A549 (cell line): Measurements from ENCODE around the gene MGMT. TPM values are rescaled to one million over a fixed set of nuclear protein-coding genes. Genes with fewer than 3 reads are reported as not detected.

Experiments used
- ATAC-seq, 2 experiments: fragments of 200-7000 bp in 1 of 2; fragments of >200 bp in 1 of 2; cut with Nextera tagmentation in 1 of 2; cut with Tn5 transposase in 1 of 2; 3 replicates each; pipeline versions ENCODE4 v1.8.0 to v1.9.1; 2018 to 2020; ENCODE audit warnings: mild to moderate bottlenecking in 1 of 2, moderate library complexity in 1 of 2
- CTCF ChIA-PET: fragments of 300-600 bp; sonication (Branson Sonifier 250); formaldehyde crosslinking; extraction: SDS; loops from one replicate; lab custom pipeline; 2021; ENCODE audit warnings: antibody characterized with exemption, inconsistent platforms; lab: Yijun Ruan, JAX
- POLR2A ChIA-PET: fragments of 350-600 bp; formaldehyde crosslinking; extraction: SDS; loops from one replicate; lab custom pipeline; 2021; ENCODE audit warnings: antibody characterized with exemption, inconsistent platforms; lab: Yijun Ruan, JAX
- DNase-seq, 2 experiments: peaks; one replicate each; pipeline versions ENCODE4 v3.0.0 to v3.0.0-alpha.2; 2011 to 2016; ENCODE audit warnings: low read depth in 1 of 2, low spot score in 1 of 2
- FAIRE-seq: peaks from 2 replicates; lab custom pipeline; 2011; peaks lifted over from hg19 to GRCh38; lab: Jason Lieb, UNC
- H3K27ac ChIP-seq, 2 experiments: fragments of >200 bp; sonication (Bioruptor Twin); formaldehyde crosslinking; 3 replicates each; pipeline ENCODE4 v1.5.1; 2016 to 2017
- H3K4me1 ChIP-seq: fragments of >200 bp; sonication (Bioruptor Twin); formaldehyde crosslinking; 3 replicates; pipeline ENCODE4 v1.6.1; 2016
- H3K4me2 ChIP-seq: fragments of >200 bp; sonication (Bioruptor Twin); formaldehyde crosslinking; 3 replicates; pipeline ENCODE4 v1.6.1; 2016
- H3K4me3 ChIP-seq: fragments of >200 bp; sonication (Bioruptor Twin); formaldehyde crosslinking; 3 replicates; pipeline ENCODE4 v1.5.1; 2016
- H3K9me3 ChIP-seq: fragments of >200 bp; sonication (Bioruptor Twin); formaldehyde crosslinking; 3 replicates; pipeline ENCODE4 v1.6.1; 2016
- CBX8 ChIP-seq: fragments of 200-600 bp; sonication (generic); IDR thresholded peaks from 2 replicates; pipeline ENCODE4 v1.6.1; 2016
- CHD2 ChIP-seq: fragments of 150-350 bp; IDR thresholded peaks from 2 replicates; pipeline ENCODE4 v1.6.1; 2014; ENCODE audit warnings: low read length; ENCODE audit not compliant: partially characterized antibody
- CHD4 ChIP-seq: fragments of 200-600 bp; sonication (generic); IDR thresholded peaks from 2 replicates; pipeline ENCODE4 v1.6.1; 2016; ENCODE audit warnings: antibody characterized with exemption, mild to moderate bottlenecking, borderline replicate concordance
- E2F6 ChIP-seq: IDR thresholded peaks from 2 replicates; pipeline ENCODE4 v1.6.1; 2012; ENCODE audit warnings: low read depth, borderline replicate concordance
- ESRRA ChIP-seq: fragments of 150-350 bp; IDR thresholded peaks from 2 replicates; pipeline ENCODE4 v1.6.1; 2014; ENCODE audit warnings: mild to moderate bottlenecking, low read length, borderline replicate concordance
- FOSB ChIP-seq: fragments of 250-450 bp; sonication (Bioruptor Pico); IDR thresholded peaks from 2 replicates; pipeline ENCODE4 v1.5.0; 2020; ENCODE audit warnings: mild to moderate bottlenecking, moderate library complexity
- FOXS1 ChIP-seq: fragments of 250-450 bp; sonication (Bioruptor Pico); IDR thresholded peaks from 2 replicates; pipeline ENCODE4 v1.5.0; 2020; ENCODE audit warnings: mild to moderate bottlenecking, moderate library complexity
- HDAC2 ChIP-seq: fragments of 200-600 bp; sonication (generic); IDR thresholded peaks from 2 replicates; pipeline ENCODE4 v1.6.1; 2016
- HES2 ChIP-seq: fragments of >200 bp; sonication (Bioruptor Twin); formaldehyde crosslinking; IDR thresholded peaks from 2 replicates; pipeline ENCODE4 v1.6.1; 2016
- HEYL ChIP-seq: fragments of 250-450 bp; sonication (Bioruptor Pico); IDR thresholded peaks from 2 replicates; pipeline ENCODE4 v1.8.0; 2021; ENCODE audit warnings: mild to moderate bottlenecking, moderate library complexity
- HOXB13 ChIP-seq: fragments of 250-450 bp; sonication (Bioruptor Pico); IDR thresholded peaks from 2 replicates; pipeline ENCODE4 v1.5.0; 2020; ENCODE audit warnings: low read depth, mild to moderate bottlenecking, moderate library complexity
- HOXB5 ChIP-seq: fragments of 250-450 bp; sonication (Bioruptor Pico); IDR thresholded peaks from 2 replicates; pipeline ENCODE4 v1.5.0; 2020; ENCODE audit warnings: mild to moderate bottlenecking, moderate library complexity
- JUN ChIP-seq, 2 experiments: fragments of >200 bp; sonication (Bioruptor Twin); formaldehyde crosslinking; IDR thresholded peaks; 2 replicates in 1 of 2; 3 replicates in 1 of 2; pipeline ENCODE4 v1.6.1; 2016 to 2017
- KDM1A ChIP-seq: fragments of 200-600 bp; sonication (generic); IDR thresholded peaks from 2 replicates; pipeline ENCODE4 v1.6.1; 2016; ENCODE audit warnings: low read depth, mild to moderate bottlenecking
- KDM5A ChIP-seq: fragments of 200-600 bp; sonication (generic); IDR thresholded peaks from 2 replicates; pipeline ENCODE4 v1.6.1; 2016; ENCODE audit warnings: antibody characterized with exemption, mild to moderate bottlenecking
- MAFK ChIP-seq: fragments of 450-650 bp; IDR thresholded peaks from 2 replicates; pipeline ENCODE4 v1.6.1; 2014; ENCODE audit not compliant: partially characterized antibody
- MYC ChIP-seq: IDR thresholded peaks from 2 replicates; pipeline ENCODE4 v1.6.1; 2012; ENCODE audit warnings: mild to moderate bottlenecking, inconsistent platforms, low read length, improper control_type of control experiment, borderline replicate concordance
- RNF2 ChIP-seq: fragments of 200-600 bp; sonication (generic); IDR thresholded peaks from 2 replicates; pipeline ENCODE4 v1.6.1; 2016; ENCODE audit warnings: low read depth, mild to moderate bottlenecking, antibody characterized with exemption, moderate library complexity, borderline replicate concordance
- SREBF2 ChIP-seq: fragments of 450-650 bp; IDR thresholded peaks from 2 replicates; pipeline ENCODE4 v1.6.1; 2014; ENCODE audit warnings: mild to moderate bottlenecking, moderate library complexity
- TFCP2L1 ChIP-seq: fragments of 250-450 bp; sonication (Bioruptor Pico); IDR thresholded peaks from 2 replicates; pipeline ENCODE4 v1.5.0; 2021; ENCODE audit warnings: mild to moderate bottlenecking
- ZC3H11A ChIP-seq: fragments of 450-650 bp; IDR thresholded peaks from 2 replicates; pipeline ENCODE4 v1.6.1; 2014; ENCODE audit warnings: antibody characterized with exemption, mild to moderate bottlenecking
- ZNF302 ChIP-seq: fragments of 250-450 bp; sonication (Bioruptor Pico); IDR thresholded peaks from 2 replicates; pipeline ENCODE4 v1.9.0; 2021; ENCODE audit warnings: inconsistent platforms, mild to moderate bottlenecking, moderate library complexity
- WGBS: methylation state at CpG from one replicate; pipeline ENCODE4 v1.1.6; 2017; ENCODE audit errors: missing lambda C conversion rate; 5-methylcytosine and 5-hydroxymethylcytosine counted together
- polyA plus RNA-seq, 4 experiments: library from polyadenylated mRNA; depleted of rRNA in 3 of 4; stranded (reverse); fragments of >200 nt; fragmentation: RNase III in 1 of 4; extraction: RNeasy Plus Mini Kit Qiagen cat#74134 plus additional on column Dnase treatment in 1 of 4; gene quantifications; 2 replicates in 3 of 4; 3 replicates in 1 of 4; pipeline ENCODE4 v1.2.3, GENCODE V29; 2011 to 2017

The MGMT gene
- polyA plus RNA-seq, 2 of the 4 experiments (the other 2 are of a cell fraction): 4.9 to 5.2 TPM

GRCh38 chr10:129609551-129609950 is 142.5 kb downstream of the MGMT start:
- TF ChIP-seq SREBF2: no peak
- TF ChIP-seq HOXB5: no peak
- TF ChIP-seq KDM5A: no peak
- TF ChIP-seq RNF2: no peak
- FAIRE-seq (no peak), ATAC-seq (no peak), DNase-seq (no peak)
- H3K4me1 ChIP-seq: no peaks in the 10 kb centered on the region
- ChIA-PET POLR2A (no interaction called here), CTCF (no interaction called here)
- H3K4me3 ChIP-seq: no peak overlapping the region
- WGBS: 40% methylated on average over 9 of the region's 9 CpGs
- H3K4me2 ChIP-seq: no peak overlapping the region
- no peak overlapping the region for H3K27ac ChIP-seq
- H3K9me3 ChIP-seq: no peaks in the 10 kb centered on the region

- CTCF ChIA-PET: no interaction called here
- ATAC-seq: no peak
- POLR2A ChIA-PET: no interaction called here
- DNase-seq: no peak
- Histone ChIP-seq H3K4me2 (no peak overlapping the region), H3K4me1 (no peaks in the 10 kb centered on the region), H3K4me3 (no peak overlapping the region), H3K27ac (no peak overlapping the region), H3K9me3 (no peaks in the 10 kb centered on the region)
- TF ChIP-seq HOXB13 (no peak), TFCP2L1 (CRISPR knock-in tag) (no peak), ZNF302 (CRISPR knock-in tag) (no peak), HDAC2 (no peak), JUN (IDR thresholded peaks at IDR 0.05) (no peak), HEYL (CRISPR knock-in tag) (no peak), FOSB (CRISPR knock-in tag) (no peak), HES2 (no peak)
- FAIRE-seq: no peak
- WGBS: 38% methylated on average over 13 of the region's 13 CpGs
These were observed 145.6 kb downstream of the MGMT start for GRCh38 chr10:129612481-129613109.

- POLR2A ChIA-PET: no interaction called here
- ATAC-seq (no peak), DNase-seq (no peak), FAIRE-seq (no peak)
- Histone ChIP-seq H3K4me1 (no peaks in the 10 kb centered on the region), H3K4me2 (no peak overlapping the region), H3K9me3 (no peaks in the 10 kb centered on the region), H3K4me3 (no peak overlapping the region), H3K27ac (no peak overlapping the region)
- whole genome bisulfite sequencing: 27% methylated on average over 12 of the region's 12 CpGs
- peak; percentile 72 for TF ChIP-seq MAFK
- no peak for TF ChIP-seq KDM1A
- TF ChIP-seq CHD4: no peak
- no peak for TF ChIP-seq E2F6
- CTCF ChIA-PET: no interaction called here
These were observed 146.4 kb downstream of the MGMT start for GRCh38 chr10:129613377-129613980.

GRCh38 chr10:129614341-129614740 is 147.3 kb downstream of the MGMT start:
- no peaks in the 10 kb centered on the region for H3K4me1 ChIP-seq
- ChIA-PET CTCF (no interaction called here), POLR2A (no interaction called here)
- H3K4me2 ChIP-seq: no peak overlapping the region
- no peak for FAIRE-seq
- WGBS: 57% methylated on average over 18 of the region's 19 CpGs
- no peak for TF ChIP-seq ZC3H11A
- TF ChIP-seq ESRRA: no peak
- no peak for TF ChIP-seq JUN (IDR thresholded peaks at IDR 0.05)
- TF ChIP-seq E2F6: no peak
- TF ChIP-seq MYC: no peak
- no peak for TF ChIP-seq FOXS1 (CRISPR knock-in tag)
- no peak for TF ChIP-seq CHD2
- TF ChIP-seq CBX8: no peak
- TF ChIP-seq, all 56 proteins: peak for 0
- no peak for DNase-seq
- Histone ChIP-seq H3K4me3 (no peak overlapping the region), H3K9me3 (no peaks in the 10 kb centered on the region), H3K27ac (no peak overlapping the region)
- ATAC-seq: no peak
